HG03460 (cell line): ENCODE results near the gene SPSB1.

Source experiments
- ATAC-seq: cut with Tn5 transposase; IDR thresholded peaks from one replicate; pipeline ENCODE4 v1.9.1; 2021; ENCODE audit not compliant: unreplicated experiment

SPSB1 gene

DNA sequence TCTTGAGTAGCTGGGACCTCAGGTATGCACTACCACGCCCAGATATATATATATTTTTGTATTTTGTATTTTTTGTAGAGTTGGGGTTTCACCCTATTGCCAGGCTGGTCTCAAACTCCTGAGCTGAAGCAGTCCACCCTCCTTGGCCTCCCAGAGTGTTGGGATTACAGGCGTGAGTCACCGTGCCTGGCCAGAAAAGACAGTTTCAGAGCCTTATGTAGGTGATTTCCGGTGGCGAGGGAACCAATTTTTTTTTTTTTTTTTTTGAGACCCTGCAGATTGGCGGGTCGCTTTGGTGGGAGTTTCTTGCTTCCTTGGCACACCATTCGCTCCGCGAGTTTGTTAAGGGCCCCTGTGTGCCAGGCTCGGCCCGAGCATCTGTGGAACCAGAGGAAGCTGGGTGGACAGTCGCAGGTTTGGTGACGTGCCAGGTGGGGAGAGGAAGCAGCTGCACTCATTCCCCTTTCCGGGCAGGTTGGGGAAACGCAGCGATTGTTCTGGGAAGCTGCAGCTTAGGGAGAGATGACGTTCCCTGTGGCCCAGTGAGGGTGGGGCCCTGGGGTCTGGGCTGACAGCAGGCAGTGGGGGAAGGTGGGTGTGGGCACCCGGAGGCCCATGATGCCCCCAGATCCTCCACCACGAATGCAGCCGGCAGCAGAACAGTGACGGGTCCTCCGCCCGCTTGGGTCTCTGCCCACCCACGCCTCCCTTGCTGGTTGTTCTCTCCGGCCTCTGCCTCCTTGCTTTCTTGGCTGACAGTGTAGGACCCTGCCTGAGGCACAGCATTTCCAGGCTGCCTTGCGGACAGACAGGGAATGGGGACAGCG, 25.1 kb downstream of the SPSB1 start:
- ATAC-seq, result no peak

DNA sequence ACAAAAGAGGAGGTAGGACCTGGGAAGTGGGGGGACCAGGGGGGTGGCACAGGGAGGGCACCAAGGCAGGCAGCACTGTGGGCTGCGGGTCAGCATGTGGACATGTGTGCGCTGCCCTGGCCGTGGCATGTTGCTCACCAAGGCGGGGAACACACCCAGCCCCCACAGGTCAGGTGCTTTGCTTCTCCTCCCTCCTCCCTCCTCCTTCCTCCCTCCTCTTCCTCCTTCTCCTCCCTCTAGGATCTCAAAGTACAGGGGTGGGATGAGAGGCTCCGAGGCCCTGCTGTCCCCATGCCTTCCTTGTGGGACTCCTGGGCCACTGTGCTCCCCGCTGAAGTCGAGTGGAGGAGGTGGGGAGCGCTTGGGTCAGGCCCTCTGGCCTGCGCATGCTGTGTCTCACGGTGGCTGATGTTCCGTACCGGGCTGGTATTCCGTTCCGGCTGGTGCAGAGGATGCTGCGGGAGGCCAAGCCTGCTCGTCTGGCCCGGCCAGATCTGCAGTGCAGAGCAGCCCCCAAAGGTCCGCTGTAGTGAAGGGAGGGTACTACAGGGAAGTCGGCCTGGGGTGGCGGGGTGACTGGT, 26.6 kb downstream of the SPSB1 start:
- ATAC-seq, result no peak

DNA sequence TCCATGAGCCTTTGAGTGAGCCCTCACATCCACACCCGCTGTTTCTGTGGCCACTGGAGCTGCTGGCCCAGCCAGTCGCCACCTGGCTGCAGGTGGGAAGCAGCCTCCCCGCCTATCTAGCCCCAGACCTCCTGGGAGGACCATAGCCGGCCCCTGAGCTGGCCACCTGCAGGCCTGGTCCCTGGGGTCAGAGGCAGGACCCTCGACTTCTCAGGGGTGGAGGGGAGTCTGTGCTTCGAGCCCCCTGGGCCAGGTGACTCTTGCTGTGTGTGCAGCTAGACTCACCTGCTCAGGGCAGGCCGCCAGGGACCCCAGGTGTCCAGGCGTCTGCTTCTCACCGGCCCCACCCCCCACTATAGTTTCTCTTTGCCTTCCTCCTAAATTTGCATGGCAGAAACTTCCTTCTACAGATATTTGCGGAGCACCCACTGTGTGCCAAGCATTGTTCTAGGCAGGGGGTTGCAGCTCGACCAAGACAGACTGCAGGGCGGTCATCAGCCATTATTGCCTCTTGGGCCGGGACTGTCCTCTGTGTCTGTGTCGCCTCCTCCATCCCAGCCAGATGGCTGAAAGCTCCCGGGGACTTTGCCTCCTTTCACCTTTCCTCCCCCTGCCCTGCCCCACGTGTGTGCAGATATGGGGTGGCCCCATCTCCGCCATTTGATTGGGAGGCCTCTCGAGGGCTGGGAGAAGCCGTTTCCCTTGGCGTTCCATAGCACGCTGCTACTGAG, 27.3 kb downstream of the SPSB1 start:
- no peak for ATAC-seq

DNA sequence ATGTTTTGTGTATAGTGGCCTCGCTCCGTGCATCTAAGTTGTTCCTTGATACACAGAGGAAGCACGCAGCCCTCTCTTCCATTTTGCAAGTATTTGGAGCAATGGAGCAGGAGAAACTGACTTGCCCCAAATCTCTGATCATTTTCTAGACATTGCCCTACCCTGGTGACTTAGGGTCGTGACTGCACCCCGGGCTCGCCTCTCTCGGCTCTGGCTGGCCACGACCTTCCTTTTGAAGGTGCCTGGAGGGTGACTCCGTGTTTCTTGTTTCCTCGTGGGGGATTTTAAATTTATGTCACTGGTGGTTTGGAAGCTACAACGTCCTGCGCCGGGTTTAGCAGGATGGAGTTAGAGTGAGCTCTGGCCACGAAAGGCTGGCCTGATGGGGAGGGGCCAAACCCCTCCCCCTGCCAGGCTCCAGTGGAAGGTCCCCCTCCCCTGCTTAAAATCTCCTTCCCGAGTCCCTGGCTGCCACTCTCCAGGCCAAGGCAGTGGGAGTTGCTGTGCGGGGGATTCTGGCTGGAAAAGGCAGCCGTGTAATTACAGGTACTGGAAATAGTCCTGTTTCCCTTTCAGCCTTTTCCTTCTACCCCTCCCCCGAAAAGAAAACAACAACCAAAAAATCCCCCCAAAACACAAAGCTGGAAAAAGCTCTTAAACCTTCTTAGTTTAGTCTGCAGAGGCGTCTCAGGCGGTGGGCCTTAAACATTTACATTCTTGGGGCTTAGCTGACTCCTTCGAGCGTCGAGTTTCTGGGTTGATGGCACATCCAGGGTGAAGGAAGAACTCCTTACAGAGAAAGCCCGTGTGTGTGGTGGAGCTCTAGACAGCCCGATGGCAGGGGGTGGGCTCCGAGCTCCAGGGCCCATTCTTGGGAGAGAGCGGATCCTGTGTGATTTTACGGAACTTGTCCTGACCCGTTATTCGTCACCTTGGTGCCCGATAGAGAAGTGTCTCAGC, 28.1 kb downstream of the SPSB1 start:
- no peak for ATAC-seq

DNA sequence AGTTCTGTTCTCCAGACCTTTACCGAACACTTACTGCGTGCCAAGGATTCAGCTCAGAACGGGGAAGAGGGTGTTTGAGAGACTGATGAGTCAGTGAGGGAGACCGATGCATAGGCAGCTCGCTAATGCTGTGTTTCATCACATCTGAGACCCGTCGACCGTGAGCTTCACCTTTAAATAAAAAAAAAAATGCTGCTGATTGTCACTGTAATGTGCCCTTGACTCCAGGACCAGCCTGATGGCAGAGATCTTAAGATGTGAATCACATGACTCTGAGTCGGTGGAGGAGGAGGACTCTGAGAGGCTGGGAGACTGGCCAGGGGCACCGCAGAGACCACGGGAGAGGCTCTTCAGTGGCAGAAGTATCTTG, 28.8 kb downstream of the SPSB1 start:
- ATAC-seq, result no peak

DNA sequence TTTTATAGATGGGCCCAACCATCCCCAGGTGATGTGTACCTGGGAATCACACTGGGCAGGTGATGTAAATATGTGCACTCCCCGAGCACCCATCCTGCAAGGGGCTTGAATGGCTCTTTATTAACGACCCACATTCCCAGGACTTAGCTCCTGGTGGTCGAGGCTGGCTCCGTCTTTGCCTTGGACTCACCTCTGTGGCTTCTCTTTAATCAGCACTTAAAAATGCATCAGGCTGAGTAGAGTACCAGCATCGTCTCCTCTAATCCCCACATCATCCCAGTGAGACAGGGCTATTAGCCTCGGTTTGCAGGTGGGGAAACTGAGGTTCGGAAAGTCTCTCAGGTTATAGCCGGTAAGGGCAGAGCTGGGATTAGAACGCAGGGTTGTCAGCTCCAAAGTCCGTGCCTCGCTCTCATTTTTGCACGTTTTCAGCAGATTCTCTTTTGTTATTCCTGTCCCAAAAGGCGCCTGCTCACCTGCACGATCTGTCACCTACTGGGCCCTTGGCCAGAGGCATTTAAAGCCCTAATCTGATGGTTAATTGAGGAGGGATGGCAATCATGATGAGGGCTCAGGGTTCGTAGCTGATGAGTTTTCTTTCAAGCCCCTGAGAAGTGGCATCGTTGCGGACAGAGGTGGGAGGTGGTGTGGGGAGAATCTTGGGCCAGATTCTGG, 29.4 kb downstream of the SPSB1 start:
- no peak for ATAC-seq

DNA sequence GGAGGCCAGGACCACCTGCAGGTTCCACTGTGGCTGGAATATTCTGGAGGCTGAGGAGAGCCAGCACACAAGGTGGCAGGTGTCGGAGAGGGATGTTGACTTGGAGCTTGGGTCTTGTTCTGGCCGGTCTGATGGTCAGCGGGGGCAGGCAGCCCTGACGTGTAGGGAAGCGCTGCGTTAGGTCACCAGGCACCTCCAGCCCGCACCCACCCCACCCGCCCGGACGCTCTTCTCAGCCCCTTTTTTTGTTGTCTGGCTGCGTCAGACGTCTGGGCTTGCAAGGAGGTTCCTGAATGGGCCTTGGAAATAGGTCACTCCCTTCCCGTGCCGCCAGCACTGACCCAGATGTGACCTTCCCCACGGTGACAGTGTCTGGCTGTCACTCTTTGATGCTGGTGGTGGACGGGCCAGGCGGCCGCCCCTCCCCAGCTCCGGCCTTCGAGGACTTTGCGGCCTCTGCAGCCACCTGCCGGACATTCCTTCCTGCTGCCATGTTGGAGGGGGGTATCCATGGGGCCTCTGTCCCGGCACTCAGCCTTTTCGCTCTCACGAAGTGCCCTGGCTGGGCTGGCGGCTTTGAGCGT, 30.1 kb downstream of the SPSB1 start:
- ATAC-seq, result no peak

DNA sequence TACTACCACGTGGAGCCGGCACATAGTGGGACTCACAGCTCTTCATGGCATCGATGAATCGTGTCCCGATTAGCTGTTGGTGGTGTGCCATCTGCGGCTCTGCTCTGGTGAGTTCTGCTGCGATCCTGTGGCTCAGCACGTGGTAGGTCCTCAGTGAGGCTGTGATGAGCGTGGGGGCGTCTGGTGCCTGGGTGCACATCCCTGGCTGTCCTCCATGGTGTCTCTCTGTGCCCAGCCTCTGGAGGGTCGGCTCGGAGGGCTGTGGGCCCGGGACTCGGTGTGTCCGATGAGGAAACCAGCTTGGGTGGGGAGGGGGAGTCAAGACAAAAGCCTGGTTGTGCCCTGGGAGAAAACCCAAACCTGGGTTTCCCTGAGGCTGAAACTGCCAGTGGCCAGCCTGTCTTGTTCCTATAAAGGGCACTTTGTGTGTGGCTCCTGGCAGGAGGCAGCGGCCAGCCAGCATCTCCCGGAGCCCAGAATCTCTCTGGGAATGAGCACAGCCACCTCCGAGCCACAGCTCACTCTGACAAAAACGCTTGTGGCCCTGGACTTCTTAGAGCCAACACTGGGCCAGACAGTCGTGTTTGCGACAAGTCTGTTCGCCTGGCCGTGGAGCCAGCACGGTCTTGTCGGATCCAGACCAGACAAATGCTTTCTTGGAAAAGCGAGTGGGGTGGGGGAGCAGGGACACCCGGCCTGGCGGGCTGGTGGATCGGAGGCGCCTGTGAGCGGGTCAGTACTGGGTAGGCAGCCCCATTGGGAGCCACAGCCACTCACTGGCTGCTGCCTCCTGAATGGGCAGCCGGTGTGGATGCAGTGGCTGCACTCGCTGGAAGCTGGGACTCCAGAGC, 31.8 kb downstream of the SPSB1 start:
- no peak for ATAC-seq

DNA sequence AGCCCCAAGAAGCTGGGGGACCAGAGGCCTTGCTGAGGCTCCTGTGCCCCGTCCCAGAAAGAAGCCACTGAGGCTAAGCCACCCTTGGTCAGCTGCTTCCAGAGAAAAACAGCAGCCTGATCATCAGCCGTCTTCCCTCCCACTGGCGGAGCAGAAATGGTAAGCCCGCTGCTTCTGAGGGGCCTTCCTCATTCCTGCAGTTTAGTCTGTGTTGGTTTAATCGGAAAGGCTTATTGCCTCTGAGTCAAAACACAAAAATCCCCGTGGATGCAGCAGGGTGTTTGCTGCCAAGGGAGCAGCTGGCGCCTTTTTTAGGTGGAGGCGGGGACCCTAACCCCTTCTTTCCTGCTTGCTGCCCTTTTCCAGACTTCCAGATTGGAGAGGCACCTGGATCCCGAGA, 33.9 kb downstream of the SPSB1 start:
- no peak for ATAC-seq

DNA sequence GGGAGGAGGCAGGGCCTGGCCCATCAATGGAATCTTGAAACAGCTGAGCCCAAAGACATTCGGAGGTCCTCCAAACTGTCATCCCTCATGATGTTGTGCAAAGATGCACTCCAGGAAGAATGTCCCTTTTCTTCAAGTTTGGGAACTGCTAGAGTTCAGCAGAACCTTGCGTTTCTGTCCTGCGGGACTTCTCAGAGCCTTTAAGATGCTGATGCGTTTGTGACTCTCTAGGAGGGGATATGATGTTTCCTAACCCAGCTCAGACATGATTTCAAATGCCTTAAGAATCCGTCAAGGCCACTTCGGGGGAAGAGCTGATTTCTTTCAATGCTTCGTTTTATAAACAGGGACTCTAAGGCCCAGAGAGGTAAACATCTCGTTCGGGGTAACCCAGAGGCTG, 35.5 kb downstream of the SPSB1 start:
- ATAC-seq, result no peak

DNA sequence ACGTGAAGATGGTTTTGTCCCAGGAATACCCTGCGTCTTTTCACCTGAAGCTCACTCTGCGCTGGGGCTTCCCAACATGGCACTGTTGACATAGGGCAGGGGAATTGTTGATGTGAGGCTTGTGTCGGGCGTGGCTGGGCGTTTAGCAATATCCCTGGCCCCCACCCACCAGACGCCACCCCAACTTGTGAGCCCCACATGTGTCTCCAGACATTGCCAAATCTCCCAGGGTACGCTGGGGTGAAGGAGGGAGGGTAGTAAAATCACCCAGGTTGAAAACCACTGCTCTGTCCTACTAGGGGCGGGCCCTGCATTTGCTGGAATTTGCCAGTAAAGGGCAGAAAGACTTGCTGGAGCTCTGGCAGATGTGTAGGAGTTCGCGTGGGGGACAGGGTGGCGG, 36.0 kb downstream of the SPSB1 start:
- ATAC-seq, result no peak

DNA sequence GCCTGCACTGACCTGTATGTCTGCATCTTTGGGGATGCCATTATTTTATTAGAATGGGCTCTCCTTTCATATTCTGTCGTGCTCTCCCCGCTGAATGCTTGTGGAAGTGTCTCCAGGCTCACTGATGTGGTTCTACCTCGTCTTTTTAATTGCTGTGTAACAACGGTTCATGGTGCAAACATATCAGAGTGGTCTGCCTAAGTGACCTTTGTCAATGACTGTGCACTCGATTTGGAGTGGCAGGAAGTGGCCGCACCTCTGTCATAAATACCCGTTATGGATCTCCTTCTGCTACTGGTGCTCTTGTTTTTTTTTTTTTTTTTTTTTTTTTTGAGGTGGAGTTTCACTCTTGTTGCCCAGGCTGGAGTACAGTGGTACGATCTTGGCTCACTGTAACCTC, 38.3 kb downstream of the SPSB1 start:
- ATAC-seq, result no peak

DNA sequence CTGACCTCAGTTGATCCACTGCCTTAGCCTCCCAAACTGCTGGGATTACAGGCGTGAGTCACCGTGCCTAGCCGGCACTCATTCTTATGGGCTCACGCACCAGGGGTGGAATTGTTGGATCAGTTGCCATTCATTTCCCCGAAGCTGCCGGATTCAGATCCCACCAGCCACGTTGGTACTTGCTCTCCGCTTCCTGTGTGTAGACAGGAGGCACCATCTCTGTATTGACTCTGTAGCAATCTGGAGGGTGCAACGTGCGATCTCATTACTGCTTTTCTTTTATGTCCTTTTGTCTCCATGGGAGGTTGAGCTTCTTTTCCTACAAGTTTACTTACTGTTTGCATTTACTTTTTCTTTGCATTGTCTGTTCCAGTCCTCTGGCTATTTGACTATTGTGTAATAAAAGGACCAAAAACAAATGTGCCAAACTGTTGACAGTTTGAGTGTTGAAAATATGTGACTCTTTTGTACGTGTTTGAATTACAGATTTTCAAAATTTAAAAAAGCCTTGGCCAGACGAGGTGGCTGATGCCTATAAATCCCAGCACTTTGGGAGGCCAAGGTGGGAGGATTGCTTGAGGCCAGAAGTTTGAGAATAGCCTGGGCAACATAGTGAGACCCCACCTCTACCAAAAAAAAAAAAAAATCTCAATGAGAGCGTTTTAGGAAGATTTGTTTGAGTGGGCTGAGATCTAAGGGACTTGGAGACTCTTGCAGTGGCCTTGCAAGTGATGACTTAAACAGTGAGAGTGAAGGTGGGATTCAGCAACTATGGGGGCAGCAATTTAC, 39.1 kb downstream of the SPSB1 start:
- ATAC-seq, result no peak

DNA sequence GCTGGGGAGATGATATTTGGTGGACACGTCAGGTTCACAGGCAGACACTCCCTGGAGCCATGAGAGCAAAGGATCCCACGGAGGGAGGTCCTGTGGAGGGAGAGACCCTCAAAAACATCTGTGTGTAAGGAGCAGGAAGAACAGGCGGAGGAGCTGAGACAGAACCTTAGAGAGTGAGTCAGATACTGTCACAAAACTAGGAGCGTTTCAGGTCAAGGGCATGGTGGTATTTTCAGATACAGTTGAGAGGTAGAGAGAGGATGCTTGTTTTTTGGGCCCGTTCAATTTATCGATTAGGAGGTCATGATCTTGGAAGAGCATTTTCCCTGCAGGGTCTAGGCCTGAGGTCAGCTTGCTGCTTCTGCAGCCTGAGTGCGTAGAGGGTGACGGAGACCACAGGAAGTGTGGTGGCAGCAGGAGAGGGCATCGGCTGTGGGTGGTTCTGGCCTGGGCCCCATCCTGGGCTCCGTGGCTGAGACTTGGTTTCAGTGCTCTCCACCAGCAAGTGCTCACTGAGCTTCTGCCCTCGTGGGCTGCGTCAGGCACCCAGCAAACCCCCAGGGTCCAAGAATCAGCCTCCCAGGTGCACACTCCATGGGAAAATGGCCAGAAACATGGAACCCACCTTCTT, 39.9 kb downstream of the SPSB1 start:
- ATAC-seq, result no peak

DNA sequence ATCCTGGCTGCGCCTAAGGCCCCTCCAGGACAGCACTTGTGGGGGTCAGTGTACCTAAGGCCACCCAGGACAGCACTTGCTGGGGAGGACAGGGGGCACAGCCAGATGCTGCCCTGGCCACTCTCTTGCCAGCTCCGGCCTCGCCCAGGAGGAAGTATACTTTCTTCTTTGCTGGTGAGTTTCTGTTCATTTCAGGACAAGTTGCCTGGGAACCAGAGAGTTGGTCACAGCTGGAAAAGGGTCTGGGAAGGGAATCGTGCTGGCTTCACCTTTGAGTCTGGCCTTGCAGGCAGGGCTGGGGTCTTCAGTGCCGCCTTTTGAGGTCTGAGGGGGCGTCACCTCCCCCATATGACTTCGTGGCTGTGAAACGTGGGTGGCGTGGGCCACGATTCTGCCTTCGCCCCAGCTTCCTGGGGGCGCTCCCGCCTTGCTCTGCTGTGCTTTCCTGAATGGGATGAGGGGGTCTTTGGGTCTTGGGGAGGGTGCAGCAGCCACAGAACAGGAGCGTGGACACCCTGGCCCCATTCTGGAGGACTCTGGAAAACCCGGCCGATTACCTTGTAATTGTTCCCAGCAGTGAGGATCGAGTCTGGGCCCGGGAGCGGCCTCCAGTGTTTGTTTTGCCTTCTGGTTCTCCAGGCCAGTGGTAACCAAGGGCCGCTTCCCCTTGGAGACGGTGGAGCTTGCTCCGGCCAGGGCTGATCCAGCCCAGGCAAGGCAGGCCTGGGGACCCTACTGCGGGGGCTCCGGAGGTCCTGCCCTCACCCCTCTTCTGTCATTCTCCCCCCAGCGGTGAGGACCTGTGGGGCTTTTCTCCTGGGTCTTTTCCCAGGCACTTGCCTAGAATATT, 45.9 kb downstream of the SPSB1 start:
- no peak for ATAC-seq

DNA sequence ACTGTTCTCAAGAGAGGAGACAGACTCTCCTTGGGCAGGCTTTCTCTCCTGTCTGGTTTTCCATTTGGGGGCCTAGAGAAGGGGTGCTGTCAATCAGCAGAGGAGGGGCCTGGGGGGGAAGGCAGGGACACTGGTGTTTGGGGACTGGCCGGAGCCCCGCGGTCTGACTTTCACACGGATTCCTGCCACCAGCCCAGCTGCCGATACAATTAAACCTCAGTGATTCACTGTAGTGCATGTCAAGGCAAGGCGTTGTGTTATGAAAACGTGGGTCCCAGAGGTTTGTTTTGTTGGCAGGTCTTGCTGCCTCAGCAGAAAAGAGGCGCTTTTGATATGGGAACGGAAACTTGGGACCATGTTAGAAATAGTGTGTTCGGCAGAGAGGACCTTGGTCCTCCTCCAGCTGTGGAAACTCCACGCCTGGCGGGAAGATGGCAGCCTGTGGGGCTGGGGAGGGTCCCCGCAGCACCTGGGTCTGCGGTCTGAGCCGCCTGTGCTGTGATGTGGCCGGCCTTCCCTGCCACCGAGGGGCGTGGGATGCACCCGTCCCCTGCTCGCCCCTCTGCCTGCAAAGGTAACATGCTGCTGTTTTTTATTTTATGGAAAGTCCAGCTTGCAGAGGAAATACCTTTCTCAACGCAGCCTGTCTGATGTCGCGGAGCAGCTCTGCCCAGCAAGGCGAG, 47.6 kb downstream of the SPSB1 start:
- ATAC-seq, result no peak

DNA sequence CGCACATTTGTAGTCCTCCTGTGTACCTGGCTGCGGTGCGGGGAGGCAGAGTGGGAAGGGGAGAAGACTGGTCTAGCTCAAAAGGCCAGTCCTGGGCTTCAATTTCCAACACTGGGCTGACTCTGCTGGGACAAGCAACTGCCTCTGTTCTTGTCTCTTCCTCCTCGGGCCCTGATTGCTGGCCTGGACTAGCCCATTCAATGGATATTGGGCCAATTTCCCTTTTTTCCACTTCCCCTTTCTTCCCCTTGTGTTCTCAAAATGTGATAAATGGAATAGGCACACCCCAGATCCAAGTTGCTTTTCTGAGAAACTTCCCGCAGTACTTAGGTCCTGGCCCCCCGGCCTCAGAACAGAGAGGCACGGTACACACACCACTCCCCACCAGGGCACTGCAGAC, 48.2 kb downstream of the SPSB1 start:
- ATAC-seq, result no peak
